Cardiac muscle cell (in vitro differentiated cells and primary cell): Measurements from ENCODE around the gene GCH1. TPM values are rescaled to one million over a fixed set of nuclear protein-coding genes. Genes with fewer than 3 reads are reported as not detected.
"Not testable (repeated sequence)": the region's sequence is repeated elsewhere in the genome, so short reads cannot be mapped to it uniquely, and the experiment has no call there.

Source experiments
- DNase-seq, 2 donors: peaks; one replicate each; pipeline versions ENCODE4 v3.0.0 to v3.0.0-alpha.2; 2010 to 2017; ENCODE audit warnings: low read depth in 1 of 2, low spot score in 1 of 2
- H3K27ac ChIP-seq: fragments of 200-600 bp; sonication (generic); 2 replicates; pipeline ENCODE4 v1.5.1; 2016
- H3K27me3 ChIP-seq: fragments of 200-600 bp; sonication (generic); 2 replicates; pipeline ENCODE4 v1.6.0; 2016; ENCODE audit warnings: control low read depth
- H3K36me3 ChIP-seq: fragments of 200-600 bp; sonication (generic); 2 replicates; pipeline ENCODE4 v1.5.1; 2016; ENCODE audit warnings: control low read depth
- H3K4me1 ChIP-seq: fragments of 200-600 bp; sonication (generic); 2 replicates; pipeline ENCODE4 v1.8.1; 2017; ENCODE audit warnings: low read depth, mild to moderate bottlenecking, mixed run types
- H3K4me3 ChIP-seq: fragments of 200-600 bp; sonication (generic); 2 replicates; pipeline ENCODE4 v1.5.1; 2016; ENCODE audit warnings: mild to moderate bottlenecking
- H3K9me3 ChIP-seq: fragments of 200-600 bp; sonication (generic); 2 replicates; pipeline ENCODE4 v1.5.1; 2017; ENCODE audit warnings: low read depth, mild to moderate bottlenecking, control low read depth
- CTCF ChIP-seq: IDR thresholded peaks from 2 replicates; pipeline ENCODE4 v1.5.1; 2012; ENCODE audit warnings: low read depth, mild to moderate bottlenecking, low read length
- polyA plus RNA-seq: library from polyadenylated mRNA; unstranded; fragments of >200 nt; fragmentation: Nextera tagmentation; extraction: Ambion mirVana; gene quantifications from 2 replicates; pipeline ENCODE4 v1.2.1, GENCODE V29; 2016
- total RNA-seq: library from RNA; depleted of rRNA; stranded (reverse); fragments of >200 nt; gene quantifications from 2 replicates; pipeline ENCODE4 v1.2.3, GENCODE V29; 2016

The GCH1 gene
- total and polyA plus RNA-seq, 2 experiments from 2014 or later, result 3.0 to 3.5 TPM

DNA sequence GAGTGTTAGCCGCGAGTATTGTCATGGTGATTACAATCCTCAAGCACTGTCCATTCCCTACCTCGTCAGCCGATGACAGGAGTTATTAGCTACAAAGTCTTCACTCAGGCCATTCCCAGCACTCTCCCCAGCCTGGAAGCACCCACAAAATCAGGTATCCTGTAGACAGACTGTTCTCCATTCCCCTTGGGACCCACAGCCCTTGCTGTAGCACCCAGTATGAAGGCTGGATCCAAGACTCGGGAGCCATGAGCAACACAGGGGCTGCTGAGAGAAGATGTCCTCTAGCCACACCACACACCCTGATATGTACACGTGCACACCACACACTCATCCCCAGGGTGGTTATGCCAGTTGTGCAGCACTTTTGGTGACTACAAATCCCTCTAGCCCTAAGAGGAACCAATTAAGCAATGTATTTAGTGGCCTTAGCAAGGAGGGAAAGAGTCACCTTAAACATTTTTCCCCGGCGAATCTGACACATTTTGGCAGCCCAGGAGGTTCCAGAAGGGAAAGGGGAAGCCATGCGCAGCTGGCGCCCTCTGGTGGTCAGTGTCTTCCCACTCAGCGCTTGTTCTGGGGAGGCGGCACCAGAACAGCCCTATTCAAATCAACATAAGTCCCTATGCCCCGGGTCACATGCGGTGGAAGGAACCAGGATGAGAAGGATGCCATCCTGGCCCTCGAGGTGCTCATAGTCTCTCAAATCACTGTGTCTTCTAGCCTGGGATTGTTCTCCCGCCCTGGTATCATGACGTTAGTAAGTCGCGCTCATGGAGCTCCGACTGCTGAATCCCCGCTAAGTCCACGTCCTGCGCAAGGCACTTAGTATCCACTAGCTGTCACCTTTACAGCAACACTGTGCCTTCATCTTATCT lies 96.9 kb downstream of the GCH1 start:
- Histone ChIP-seq H3K27me3 (no peaks in the 10 kb centered on the region), H3K36me3 (no peaks in the 10 kb centered on the region), H3K9me3 (no peaks in the 10 kb centered on the region), H3K4me1 (no peaks in the 10 kb centered on the region), H3K4me3 (no peak overlapping the region), H3K27ac (no peak overlapping the region)
- DNase-seq, result peak; percentile 87 to 93
- peak; percentile 96 for TF ChIP-seq CTCF

DNA sequence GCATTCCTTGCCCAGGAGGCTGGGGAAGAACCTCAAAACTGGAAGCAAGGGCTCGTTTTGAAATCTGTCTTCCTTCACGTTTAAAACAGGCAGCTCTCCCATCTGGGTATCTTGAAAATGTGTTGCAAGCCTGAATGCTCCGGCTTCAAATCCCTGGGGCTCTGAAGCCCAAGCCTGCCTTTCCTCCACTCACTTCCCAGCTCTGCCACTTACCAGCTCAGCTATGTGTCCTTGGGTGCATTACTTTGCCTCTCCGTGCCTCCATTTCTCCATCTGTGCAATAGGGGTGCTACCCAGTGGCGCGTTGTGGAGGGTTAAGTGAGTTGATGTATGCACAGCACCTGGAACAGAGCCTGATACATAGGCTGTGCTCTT lies 97.6 kb downstream of the GCH1 start:
- Histone ChIP-seq H3K27me3 (no peaks in the 10 kb centered on the region), H3K36me3 (no peaks in the 10 kb centered on the region), H3K4me1 (no peaks in the 10 kb centered on the region), H3K27ac (no peak overlapping the region), H3K4me3 (no peak overlapping the region), H3K9me3 (no peaks in the 10 kb centered on the region)
- peak in 1 of 2 donors; percentile 59 for DNase-seq
- no peak for TF ChIP-seq CTCF

DNA sequence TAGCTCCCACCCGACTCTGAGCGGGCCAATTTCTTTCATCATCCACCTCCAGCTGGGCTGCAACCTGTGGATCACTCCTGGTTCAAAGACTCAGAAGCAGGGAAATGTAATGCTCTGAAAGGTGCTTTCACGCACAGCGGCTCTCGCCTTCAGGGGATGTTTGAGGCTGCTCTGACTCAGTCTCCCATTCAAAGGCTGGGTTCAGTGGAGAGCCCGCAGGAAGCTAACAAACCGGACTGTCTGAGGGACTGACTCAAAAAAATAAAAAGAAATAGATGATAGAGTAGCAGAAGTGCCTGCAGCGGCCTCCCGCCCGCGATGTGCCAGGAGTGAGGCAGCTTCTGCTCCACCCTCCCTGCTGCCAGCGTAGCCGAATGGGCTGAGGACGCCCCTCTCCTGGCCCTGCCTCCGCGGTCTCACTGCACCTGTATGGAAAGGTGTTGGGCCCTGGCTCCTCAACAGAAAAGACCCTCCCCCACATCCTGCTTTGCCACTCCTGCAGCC lies 98.0 kb downstream of the GCH1 start:
- H3K4me1 ChIP-seq, result no peaks in the 10 kb centered on the region
- no peak overlapping the region for H3K4me3 ChIP-seq
- no peak for DNase-seq
- no peak overlapping the region for H3K27ac ChIP-seq
- no peak for TF ChIP-seq CTCF
- no peaks in the 10 kb centered on the region for H3K27me3 ChIP-seq
- no peaks in the 10 kb centered on the region for H3K9me3 ChIP-seq
- no peaks in the 10 kb centered on the region for H3K36me3 ChIP-seq

DNA sequence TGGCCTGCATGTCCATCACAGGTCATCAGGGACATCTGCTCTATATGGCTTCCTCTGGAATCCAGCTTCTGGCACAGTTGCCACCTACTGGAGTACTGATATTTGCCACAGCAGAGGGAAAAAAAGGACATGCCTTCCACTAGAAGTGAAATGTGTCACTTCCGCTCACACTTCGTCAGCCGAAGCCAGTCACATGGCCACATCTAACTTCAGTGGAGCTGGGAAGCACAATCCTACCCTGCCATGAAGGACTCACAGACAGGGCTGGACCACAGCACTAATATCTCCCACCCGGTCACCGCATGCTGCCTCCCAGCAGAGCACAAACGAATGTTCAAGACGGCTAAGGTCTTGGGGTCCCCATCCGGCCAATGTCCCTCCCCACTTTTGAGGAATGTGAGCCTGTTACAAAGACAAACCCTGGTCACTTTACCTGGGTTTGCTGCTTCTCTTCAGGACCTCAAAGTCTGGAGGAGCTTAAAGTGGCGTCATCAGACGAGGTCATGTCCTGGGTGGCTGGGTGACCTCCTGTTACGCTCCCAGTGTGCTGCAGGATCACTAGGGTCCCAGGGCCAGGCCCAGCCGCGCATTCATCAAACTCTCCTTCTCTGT lies 98.6 kb downstream of the GCH1 start:
- Histone ChIP-seq H3K27me3 (no peaks in the 10 kb centered on the region), H3K36me3 (no peaks in the 10 kb centered on the region), H3K27ac (no peak overlapping the region), H3K9me3 (no peaks in the 10 kb centered on the region), H3K4me1 (no peaks in the 10 kb centered on the region), H3K4me3 (no peak overlapping the region)
- no peak for DNase-seq
- TF ChIP-seq CTCF, result no peak

- no peaks in the 10 kb centered on the region for H3K9me3 ChIP-seq
- no peak for TF ChIP-seq CTCF
- H3K4me1 ChIP-seq, result no peaks in the 10 kb centered on the region
- H3K27me3 ChIP-seq, result no peaks in the 10 kb centered on the region
- H3K4me3 ChIP-seq, result no peak overlapping the region
- H3K27ac ChIP-seq, result no peak overlapping the region
- no peaks in the 10 kb centered on the region for H3K36me3 ChIP-seq
- DNase-seq, result no peak
Measured at GRCh38 chr14:54803396-54803795, 99.2 kb downstream of the GCH1 start.

DNA sequence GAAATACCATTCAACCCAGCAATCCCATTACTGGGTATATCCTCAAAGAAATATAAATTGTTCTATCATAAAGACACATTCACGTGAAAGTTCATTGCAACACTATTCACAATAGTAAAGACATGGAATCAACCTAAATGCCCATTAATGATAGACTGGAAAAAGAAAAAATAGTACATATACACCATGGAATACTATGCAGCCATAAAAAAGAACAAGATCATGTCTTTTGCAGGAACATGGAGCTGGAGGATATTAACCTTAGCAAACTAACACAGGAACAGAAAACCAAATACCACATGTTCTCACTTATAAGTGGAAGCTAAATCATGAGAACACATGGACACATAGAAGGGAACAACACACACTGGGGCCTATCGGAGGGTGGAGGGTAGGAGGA lies 101.1 kb downstream of the GCH1 start:
- not testable (repeated sequence) for H3K4me3 ChIP-seq, H3K27ac ChIP-seq, DNase-seq, H3K27me3 ChIP-seq, H3K9me3 ChIP-seq, H3K36me3 ChIP-seq, H3K4me1 ChIP-seq
